Neural cell (in vitro differentiated cells): ENCODE data around the gene KIF3B.

ENCODE experiments used
- EP300 ChIP-seq: fragments of 450-650 bp; conservative IDR thresholded peaks from 2 replicates; pipeline ENCODE4 v1.6.1; 2014; ENCODE audit warnings: antibody characterized with exemption, mild to moderate bottlenecking, moderate library complexity; ENCODE audit not compliant: poor library complexity, severe bottlenecking
- MXI1 ChIP-seq: fragments of 450-650 bp; conservative IDR thresholded peaks from 2 replicates; pipeline ENCODE4 v1.6.1; 2014; ENCODE audit warnings: antibody characterized with exemption, mild to moderate bottlenecking; ENCODE audit not compliant: poor library complexity, severe bottlenecking
- POLR2AphosphoS5 ChIP-seq: IDR thresholded peaks from 2 replicates; pipeline ENCODE4 v1.6.1; 2012
- SMC3 ChIP-seq: fragments of 450-650 bp; conservative IDR thresholded peaks from 2 replicates; pipeline ENCODE4 v1.6.1; 2014; ENCODE audit warnings: antibody characterized with exemption, mild to moderate bottlenecking, moderate library complexity; ENCODE audit not compliant: poor library complexity
- TF ChIP-seq, protein P1 (sequence below): IDR thresholded peaks from 2 replicates; pipeline ENCODE4 v1.6.1; 2012; ENCODE audit warnings: borderline replicate concordance
- TF ChIP-seq, protein P2 (sequence below): fragments of 450-650 bp; IDR thresholded peaks from 2 replicates; pipeline ENCODE4 v1.5.1; 2014; ENCODE audit warnings: antibody characterized with exemption, mild to moderate bottlenecking, moderate library complexity; ENCODE audit not compliant: poor library complexity, severe bottlenecking

DNA sequence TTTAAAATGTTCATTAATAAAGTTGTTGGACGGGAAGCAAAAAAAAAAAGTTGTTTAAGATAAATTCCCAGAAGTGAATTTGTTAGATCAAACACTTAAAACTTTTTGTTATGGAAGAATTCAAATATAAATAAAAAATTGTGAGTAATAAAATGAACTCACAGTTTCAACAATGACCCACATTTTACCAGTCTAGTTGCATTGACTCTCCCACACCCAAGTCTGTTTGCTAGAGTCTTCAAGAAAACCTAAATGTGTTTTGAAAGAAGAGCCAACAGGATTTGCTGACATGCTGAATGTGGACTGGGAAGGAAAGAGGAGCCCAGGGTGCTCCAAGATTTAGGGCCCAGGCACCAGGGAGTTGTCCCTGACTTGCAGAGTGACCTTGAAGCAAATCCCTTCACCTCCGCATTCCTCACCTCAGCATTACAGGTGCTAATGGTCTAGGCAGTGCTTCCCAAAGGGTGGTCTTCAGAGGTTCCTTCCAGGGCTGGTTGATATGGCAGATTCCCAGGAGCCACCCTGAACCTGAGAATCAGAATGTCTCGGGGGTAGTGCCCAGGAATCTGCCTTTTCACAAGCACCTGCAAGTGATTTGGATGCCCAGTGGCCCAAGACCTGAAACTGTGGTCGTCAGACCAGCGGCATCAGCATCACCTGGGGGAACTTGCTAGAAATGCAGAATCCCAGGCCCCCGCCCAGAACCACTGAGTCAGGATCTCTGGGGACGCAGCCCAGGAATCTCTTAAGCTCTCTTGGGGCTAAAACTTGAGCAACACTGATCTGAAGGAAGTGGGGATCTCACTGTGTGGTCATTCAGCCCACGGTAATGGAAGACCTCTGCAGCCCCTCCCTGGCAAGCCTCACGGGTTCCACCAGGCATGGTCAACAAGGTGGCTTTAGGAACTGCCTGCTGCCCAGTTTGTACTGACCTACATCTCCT lies 38.7 kb upstream of the KIF3B start:
- no peak for TF ChIP-seq POLR2AphosphoS5
- TF ChIP-seq MXI1 = no peak
- TF ChIP-seq, protein P1, sequence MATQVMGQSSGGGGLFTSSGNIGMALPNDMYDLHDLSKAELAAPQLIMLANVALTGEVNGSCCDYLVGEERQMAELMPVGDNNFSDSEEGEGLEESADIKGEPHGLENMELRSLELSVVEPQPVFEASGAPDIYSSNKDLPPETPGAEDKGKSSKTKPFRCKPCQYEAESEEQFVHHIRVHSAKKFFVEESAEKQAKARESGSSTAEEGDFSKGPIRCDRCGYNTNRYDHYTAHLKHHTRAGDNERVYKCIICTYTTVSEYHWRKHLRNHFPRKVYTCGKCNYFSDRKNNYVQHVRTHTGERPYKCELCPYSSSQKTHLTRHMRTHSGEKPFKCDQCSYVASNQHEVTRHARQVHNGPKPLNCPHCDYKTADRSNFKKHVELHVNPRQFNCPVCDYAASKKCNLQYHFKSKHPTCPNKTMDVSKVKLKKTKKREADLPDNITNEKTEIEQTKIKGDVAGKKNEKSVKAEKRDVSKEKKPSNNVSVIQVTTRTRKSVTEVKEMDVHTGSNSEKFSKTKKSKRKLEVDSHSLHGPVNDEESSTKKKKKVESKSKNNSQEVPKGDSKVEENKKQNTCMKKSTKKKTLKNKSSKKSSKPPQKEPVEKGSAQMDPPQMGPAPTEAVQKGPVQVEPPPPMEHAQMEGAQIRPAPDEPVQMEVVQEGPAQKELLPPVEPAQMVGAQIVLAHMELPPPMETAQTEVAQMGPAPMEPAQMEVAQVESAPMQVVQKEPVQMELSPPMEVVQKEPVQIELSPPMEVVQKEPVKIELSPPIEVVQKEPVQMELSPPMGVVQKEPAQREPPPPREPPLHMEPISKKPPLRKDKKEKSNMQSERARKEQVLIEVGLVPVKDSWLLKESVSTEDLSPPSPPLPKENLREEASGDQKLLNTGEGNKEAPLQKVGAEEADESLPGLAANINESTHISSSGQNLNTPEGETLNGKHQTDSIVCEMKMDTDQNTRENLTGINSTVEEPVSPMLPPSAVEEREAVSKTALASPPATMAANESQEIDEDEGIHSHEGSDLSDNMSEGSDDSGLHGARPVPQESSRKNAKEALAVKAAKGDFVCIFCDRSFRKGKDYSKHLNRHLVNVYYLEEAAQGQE = no peak
- TF ChIP-seq SMC3 = no peak
- TF ChIP-seq, protein P2, sequence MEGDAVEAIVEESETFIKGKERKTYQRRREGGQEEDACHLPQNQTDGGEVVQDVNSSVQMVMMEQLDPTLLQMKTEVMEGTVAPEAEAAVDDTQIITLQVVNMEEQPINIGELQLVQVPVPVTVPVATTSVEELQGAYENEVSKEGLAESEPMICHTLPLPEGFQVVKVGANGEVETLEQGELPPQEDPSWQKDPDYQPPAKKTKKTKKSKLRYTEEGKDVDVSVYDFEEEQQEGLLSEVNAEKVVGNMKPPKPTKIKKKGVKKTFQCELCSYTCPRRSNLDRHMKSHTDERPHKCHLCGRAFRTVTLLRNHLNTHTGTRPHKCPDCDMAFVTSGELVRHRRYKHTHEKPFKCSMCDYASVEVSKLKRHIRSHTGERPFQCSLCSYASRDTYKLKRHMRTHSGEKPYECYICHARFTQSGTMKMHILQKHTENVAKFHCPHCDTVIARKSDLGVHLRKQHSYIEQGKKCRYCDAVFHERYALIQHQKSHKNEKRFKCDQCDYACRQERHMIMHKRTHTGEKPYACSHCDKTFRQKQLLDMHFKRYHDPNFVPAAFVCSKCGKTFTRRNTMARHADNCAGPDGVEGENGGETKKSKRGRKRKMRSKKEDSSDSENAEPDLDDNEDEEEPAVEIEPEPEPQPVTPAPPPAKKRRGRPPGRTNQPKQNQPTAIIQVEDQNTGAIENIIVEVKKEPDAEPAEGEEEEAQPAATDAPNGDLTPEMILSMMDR = no peak
- no peak for TF ChIP-seq EP300
